WTC11 (cell line): Measurements from ENCODE around the gene ATP9B.

ENCODE experiments used
- CREM ChIP-seq: sonication (generic); formaldehyde crosslinking; IDR thresholded peaks from 2 replicates; pipeline ENCODE4 v1.8.1; 2022; ENCODE audit warnings: mild to moderate bottlenecking, missing genetic modification reagents, moderate library complexity
- CTCF ChIP-seq: fragments of 200-600 bp; IDR thresholded peaks from 2 replicates; pipeline ENCODE4 v1.8.0; 2022; ENCODE audit warnings: antibody characterized with exemption

- TF ChIP-seq CREM, result no peak
- no peak for TF ChIP-seq CTCF
These were observed 82.0 kb downstream of the ATP9B start for GRCh38 chr18:79151191-79151590.
